MG63 (cell line): Measurements from ENCODE around the gene ADORA2A. TPM values are rescaled to one million over a fixed set of nuclear protein-coding genes. Genes with fewer than 3 reads are reported as not detected.

Experiments used
- DNase-seq: peaks from one replicate; pipeline ENCODE4 v3.0.0-alpha.2; 2020
- H3K27me3 ChIP-seq: fragments of 250-450 bp; sonication (Bioruptor Pico); 2 replicates; pipeline ENCODE4 v1.5.1; 2020; ENCODE audit warnings: mild to moderate bottlenecking, moderate library complexity
- H3K36me3 ChIP-seq: fragments of 250-450 bp; sonication (Bioruptor Pico); 2 replicates; pipeline ENCODE4 v1.5.1; 2020; ENCODE audit warnings: mild to moderate bottlenecking, moderate library complexity
- H3K4me3 ChIP-seq: fragments of 250-450 bp; sonication (Bioruptor Pico); 2 replicates; pipeline ENCODE4 v1.5.1; 2020; ENCODE audit warnings: mild to moderate bottlenecking, moderate library complexity
- H3K9me3 ChIP-seq: fragments of 250-450 bp; sonication (Bioruptor Pico); 2 replicates; pipeline ENCODE4 v1.5.1; 2020; ENCODE audit warnings: mild to moderate bottlenecking, moderate library complexity
- total RNA-seq: library from RNA; depleted of rRNA; stranded (reverse); fragments of >200 nt; shearing (Covaris generic); gene quantifications from 2 replicates; pipeline ENCODE4 v1.2.3, GENCODE V29; 2014; ENCODE audit warnings: low replicate concordance

The ADORA2A gene
- total RNA-seq, 1 experiment from 2014 or later, result 0.16 TPM

DNA sequence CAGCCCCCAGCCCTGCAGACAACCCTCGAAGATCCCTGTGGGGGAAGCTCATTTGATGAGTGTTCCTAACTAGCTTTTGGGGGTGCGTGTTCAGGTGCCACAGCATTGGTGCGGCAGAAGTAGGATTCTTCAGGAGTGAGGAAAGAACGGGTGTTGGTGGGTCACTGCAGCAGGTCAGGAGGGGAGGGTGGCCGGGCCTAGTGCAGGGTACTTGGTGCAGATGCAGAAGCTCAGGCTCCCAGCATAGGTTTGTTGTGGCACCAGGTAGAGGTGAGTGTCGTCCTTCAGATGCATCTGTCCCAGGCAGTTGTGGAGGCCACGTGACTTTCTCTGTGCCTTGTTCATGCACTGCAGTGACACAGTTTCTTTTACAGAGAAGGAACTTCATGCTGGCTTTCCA is 15.1 kb upstream of the ADORA2A start:
- peaks cover 7% of the 10 kb centered on the region for H3K36me3 ChIP-seq
- no peak overlapping the region for H3K4me3 ChIP-seq
- DNase-seq, result no peak
- no peaks in the 10 kb centered on the region for H3K9me3 ChIP-seq
- H3K27me3 ChIP-seq, result no peaks in the 10 kb centered on the region

DNA sequence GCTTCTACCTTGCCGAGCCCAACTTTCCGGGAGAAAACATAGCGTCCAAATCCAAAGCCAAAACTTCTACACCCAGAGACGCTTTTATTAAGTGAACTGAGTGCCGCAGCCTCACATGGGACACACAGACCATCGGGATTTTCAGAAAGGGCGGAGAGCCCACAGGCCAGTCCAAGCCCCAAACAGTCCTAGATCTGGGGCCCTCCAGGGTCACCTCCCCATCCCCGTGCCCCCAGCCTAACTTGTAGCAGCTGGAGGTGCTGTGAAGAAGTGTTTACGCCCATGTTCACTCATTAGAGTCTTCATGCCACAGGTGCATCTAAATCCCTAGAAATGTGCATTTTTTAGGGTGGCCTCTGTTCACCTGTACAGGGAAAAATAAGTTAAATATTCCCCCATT is 14.1 kb upstream of the ADORA2A start:
- no peak for DNase-seq
- Histone ChIP-seq H3K36me3 (peaks cover 4% of the 10 kb centered on the region; the same call in 1 of the 2 replicates), H3K27me3 (no peaks in the 10 kb centered on the region), H3K9me3 (no peaks in the 10 kb centered on the region), H3K4me3 (no peak overlapping the region)

DNA sequence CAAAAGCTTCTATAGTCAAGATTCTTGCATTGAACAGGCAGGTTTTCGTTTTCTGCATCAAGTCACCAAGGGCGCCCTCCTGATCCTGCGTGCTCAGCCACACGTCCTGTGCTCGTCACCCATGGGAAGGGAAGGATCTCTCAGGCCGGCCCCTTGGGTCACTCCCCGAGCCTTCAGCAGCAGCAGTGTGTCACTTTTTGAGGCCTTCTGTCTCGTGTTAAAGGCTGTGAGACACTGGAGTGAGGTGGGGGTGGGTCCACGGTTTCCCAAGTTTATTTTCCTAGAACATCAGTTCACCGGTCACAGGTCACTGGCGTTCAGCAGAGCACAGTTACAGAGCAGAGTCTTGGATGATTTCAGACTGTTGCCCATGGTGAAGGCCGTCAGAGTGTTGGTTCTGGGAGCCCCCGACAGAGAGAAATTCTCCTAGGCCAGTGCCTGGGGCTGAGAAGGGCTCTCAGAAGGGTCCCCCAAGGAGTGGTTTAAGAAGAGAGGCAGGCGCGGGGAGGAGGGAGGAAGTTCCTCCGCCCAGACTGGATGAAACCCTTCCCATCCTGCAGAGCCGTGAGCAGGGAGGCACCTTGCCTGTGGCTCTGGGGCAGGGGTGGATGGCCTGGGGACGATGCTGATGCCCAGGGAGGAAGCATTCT is 13.5 kb upstream of the ADORA2A start:
- no peaks in the 10 kb centered on the region for H3K9me3 ChIP-seq
- DNase-seq, result no peak
- H3K36me3 ChIP-seq, result peaks cover 4% of the 10 kb centered on the region; the same call in 1 of the 2 replicates
- no peak overlapping the region for H3K4me3 ChIP-seq
- H3K27me3 ChIP-seq, result no peaks in the 10 kb centered on the region

DNA sequence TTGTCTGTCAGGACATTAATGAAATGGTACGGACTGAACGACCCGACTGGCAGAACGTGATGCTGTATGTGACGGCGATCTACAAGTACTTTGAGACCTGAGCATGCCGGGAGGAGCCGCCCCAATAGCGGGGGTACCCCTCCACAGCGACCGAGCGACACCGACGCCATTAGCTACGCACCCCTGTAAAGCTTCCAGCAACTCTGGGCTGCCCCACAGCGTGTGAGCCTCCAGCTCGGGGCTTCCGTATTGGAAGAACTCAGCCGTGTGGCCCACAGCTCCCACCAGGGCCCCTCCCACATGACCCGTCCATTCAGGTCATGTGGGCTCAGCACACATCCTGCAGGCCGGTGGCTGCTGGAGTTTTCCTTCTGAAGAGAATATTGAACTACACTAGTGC is 12.9 kb upstream of the ADORA2A start:
- Histone ChIP-seq H3K36me3 (peaks cover 4% of the 10 kb centered on the region; the same call in 1 of the 2 replicates), H3K27me3 (no peaks in the 10 kb centered on the region), H3K4me3 (no peak overlapping the region), H3K9me3 (no peaks in the 10 kb centered on the region)
- DNase-seq, result no peak

DNA sequence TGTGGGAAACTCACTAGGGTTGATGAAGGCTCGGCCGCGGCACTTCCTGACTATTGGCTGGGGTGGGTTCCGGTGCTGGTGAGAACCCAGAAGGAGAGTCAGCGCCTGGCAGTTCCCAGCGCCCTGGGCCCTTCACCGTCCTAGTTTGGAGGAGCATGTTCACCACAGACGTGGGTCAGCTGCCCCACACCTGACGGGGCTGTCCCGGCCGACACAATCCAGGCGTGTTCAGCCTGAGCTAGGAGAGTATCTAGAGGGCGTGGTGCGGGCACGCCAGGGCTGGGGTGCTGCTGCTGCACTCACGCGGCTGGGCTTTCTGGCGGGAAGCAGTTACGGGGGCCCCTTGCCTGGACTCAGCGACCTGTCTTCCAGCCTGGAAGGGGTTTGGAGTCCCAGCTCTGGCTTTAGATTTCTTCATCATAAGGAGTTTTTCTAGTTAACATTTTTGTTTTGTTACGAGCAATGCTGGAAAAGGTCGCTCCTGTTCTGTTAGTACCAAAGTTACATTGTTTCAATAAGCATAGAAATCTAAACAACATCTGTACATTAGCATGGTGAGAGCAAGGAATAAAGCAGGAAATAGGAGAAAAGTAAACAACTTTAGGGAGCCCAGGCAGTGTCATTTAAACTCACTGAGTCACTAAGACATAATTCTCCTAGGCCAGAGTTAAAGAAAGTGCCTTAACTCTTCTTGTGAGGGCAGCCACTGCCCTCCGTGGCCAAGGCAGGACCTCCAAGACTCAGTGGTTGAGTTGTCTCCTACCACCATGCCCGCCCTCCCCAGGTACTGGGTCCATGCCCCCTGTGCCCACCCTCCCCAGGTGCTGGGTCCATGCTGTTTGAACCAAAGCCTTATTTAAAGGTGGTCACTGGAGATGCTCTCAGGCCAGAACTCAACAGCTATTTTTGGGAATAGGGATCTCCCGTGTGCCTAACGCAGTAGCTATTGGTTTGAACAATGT is 12.1 kb upstream of the ADORA2A start:
- no peaks in the 10 kb centered on the region for H3K9me3 ChIP-seq
- no peak overlapping the region for H3K4me3 ChIP-seq
- DNase-seq, result no peak
- peaks cover 4% of the 10 kb centered on the region; the same call in 1 of the 2 replicates for H3K36me3 ChIP-seq
- no peaks in the 10 kb centered on the region for H3K27me3 ChIP-seq

DNA sequence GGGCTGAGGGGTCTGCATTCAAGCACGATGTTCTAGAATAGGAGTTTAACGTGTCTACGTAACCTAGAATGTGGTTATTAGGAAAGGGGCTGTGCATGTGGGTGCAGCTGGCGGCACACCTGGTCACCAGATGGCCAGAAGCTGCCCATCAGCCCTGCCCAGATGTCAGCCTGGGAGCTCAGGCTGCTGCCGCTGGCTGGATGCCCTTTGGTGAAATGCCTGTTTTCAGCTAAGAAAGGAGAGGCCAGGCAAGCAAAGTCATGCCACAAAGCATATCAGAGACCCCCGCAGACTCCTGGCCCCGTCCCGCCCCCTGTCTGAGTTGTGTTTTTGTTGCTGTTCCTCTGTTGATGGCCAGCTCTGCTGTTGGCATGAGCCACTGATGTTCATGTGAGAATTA is 11.3 kb upstream of the ADORA2A start:
- H3K36me3 ChIP-seq, result peaks cover 4% of the 10 kb centered on the region; the same call in 1 of the 2 replicates
- no peak overlapping the region for H3K4me3 ChIP-seq
- DNase-seq, result no peak

DNA sequence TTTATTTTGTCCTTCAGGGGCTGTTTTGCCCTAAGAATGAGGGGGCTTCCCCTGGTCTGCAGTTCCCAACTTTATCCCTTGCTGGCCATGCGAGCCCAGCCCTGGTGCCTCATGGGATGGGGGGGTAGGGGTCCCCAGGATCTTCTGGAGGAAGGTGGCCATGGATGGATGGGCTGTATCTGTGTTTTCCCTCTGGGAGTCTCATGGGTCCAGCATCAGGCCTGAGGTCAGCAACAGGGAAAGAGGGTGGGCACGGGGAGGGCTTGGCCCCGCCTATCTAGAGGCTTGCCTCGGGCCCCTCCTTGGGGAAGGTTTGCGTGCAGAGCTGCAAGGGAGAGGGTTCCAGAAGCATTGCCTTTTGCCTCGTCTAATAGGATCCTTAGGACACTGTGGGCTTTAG is 10.8 kb upstream of the ADORA2A start:
- no peaks in the 10 kb centered on the region for H3K27me3 ChIP-seq
- peaks cover 4% of the 10 kb centered on the region; the same call in 1 of the 2 replicates for H3K36me3 ChIP-seq
- no peaks in the 10 kb centered on the region for H3K9me3 ChIP-seq
- H3K4me3 ChIP-seq, result no peak overlapping the region
- DNase-seq, result no peak

More for the DNA sequence above, 11.3 kb upstream of the ADORA2A start:
- Histone ChIP-seq H3K27me3 (no peaks in the 10 kb centered on the region), H3K9me3 (no peaks in the 10 kb centered on the region)

DNA sequence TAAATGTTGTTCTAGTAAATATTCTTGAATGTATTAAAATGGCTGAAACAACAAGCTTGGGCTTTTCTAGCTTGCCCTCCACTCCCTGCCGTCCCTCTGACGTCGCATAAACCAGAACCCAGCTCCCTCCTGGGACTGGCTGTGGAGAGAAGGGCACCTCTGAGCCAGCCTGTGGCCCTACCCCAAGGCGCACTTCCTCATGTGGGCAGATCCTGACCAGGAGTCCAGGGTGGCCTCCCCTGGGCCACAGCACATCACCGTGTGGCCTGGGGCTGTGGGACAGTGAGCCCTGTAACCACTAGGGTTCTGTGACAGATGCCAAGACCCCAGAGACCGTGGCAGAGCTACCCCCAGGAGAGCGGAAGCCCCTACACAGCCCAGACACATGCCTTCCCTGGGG is 10.2 kb upstream of the ADORA2A start:
- no peaks in the 10 kb centered on the region for H3K9me3 ChIP-seq
- no peaks in the 10 kb centered on the region for H3K27me3 ChIP-seq
- peaks cover 4% of the 10 kb centered on the region; the same call in 1 of the 2 replicates for H3K36me3 ChIP-seq
- no peak for DNase-seq
- H3K4me3 ChIP-seq, result no peak overlapping the region

DNA sequence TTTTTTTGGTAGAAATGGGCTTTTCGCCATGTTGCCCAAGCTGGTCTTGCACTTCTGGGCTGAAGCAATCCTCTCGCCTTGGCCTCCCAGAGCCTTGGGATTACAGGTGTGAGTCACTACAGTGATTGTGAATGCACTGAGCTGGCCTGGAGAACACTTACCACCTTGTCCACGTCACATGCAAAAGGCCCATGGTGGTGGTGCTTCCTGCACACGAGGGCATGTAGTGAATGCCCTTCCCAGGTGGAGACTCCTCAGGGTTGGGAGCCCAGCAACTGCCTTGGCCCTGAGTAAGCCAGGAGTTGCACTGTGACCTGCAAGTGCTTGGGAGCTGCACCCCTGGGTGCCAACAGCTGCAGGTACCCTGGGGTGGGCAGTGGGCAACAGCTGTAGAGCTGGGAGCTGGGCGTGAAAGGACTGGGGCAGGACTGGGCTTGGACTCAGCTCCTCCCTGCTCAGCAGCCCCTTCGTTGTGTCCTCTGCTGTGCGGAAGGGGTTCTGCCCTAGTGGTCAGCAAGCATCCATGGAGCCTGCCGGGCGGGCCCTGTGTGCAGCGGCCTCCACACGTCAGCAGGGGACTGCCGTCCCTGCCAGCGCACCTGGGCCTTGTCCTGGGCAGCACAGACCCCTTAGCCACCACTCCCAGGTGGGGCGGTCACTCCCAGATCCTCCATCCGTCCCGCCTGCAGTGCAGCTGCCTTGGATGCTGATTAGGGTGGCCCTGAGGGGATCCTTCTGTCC is 9.3 kb upstream of the ADORA2A start:
- H3K4me3 ChIP-seq, result no peak overlapping the region
- no peaks in the 10 kb centered on the region for H3K9me3 ChIP-seq
- no peak for DNase-seq
- peaks cover 4% of the 10 kb centered on the region; the same call in 1 of the 2 replicates for H3K36me3 ChIP-seq
- no peaks in the 10 kb centered on the region for H3K27me3 ChIP-seq

DNA sequence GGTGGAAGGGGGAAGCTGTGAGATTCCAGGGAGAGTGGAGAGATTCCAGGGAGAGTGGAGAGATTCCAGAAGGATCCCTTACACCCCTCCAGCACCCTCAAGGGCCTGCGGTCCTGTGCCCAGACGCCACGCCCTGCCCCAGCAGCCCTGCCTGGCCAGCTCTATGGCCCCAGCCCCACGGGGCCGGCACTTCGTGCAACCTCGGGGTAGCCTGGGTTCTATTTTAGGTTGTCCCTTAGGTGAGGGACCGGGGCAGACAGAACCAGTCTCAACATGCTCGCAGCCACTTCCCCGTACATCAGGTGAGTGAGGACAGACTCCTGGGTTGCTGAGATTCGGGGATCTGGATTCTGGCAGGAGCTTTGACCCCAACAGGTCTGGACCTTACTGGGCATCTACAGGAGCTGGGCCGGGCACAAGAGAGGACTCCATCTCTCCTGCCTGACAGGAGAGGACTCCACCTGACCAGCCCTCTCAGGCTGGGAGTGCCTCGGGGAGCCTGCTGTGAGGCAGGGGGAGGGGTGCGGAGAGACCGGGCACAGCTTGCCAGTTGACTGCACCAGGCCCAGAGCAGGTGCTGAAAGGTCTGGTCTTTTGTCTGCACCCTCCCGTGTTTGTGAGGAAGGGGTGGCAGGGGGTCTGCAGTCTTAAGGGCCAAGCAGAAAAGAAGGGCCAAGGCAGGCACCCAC is 8.5 kb upstream of the ADORA2A start:
- no peak overlapping the region for H3K4me3 ChIP-seq
- peaks cover 4% of the 10 kb centered on the region; the same call in 1 of the 2 replicates for H3K36me3 ChIP-seq
- no peaks in the 10 kb centered on the region for H3K9me3 ChIP-seq
- no peak for DNase-seq
- H3K27me3 ChIP-seq, result no peaks in the 10 kb centered on the region

DNA sequence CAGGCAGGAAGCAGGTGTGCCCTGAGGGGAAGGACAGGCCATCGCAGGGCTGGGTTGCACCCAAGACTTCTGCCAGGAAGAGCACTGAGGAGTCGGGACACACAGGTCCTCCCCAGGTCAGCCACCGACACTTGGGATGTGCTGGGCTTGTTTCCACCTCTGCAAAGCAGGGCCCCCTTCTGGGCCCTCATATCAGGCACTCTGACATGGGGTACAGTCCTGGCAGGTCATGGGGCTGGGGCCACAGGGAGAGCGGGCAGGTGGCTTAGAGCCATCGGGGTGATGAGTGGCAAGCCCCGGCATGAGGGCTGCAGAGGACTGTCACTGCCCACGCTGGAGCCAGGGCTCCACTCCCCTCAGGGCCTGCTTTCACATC is 7.9 kb upstream of the ADORA2A start:
- H3K9me3 ChIP-seq, result no peaks in the 10 kb centered on the region
- H3K27me3 ChIP-seq, result no peaks in the 10 kb centered on the region
- H3K4me3 ChIP-seq, result no peak overlapping the region
- no peaks in the 10 kb centered on the region; the same call in 1 of the 2 replicates for H3K36me3 ChIP-seq
- DNase-seq, result no peak

DNA sequence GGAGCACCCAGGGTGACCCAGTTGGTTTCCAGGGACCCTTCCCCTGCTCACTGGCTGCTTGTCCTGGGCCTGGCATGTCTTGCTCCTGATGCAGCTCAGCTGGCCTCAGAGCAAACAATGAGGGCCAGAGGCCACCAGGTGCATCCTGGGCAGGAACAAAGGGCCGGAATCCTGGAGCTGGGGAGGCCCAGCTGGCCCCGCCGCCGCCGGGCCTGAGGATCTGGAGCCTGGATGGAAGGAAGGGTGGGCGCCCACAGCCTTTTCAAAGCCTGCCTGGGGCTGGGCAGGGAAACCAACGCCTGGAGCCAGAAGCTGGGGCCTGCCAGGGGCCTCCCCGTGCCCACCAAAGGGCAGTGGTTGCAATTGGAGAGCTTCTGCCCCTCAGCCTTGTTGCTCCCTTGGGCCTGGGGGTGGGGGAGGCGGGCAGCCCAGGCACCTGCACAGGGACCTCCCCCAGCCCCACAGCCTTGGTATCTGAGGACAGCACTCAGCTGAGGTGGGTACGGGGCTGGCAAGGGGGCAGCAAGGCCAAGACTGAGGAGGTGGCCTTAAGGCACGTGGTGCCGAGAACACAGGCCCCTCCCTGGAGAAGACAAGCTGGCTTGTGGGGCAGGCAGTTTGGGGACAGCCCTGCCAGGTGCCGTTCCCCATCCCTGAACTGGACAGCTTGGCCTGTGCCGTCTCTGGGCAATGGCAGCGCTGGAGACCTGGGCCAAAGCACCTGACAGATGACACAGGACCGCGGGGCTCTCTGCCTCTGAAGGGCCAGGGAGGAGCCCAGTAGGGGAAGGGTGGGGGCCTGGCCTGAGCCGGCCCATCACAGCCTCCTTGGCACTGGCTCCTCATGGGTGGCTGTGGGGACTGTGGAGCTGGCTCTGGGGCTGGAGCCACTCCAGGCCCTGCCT is 7.1 kb upstream of the ADORA2A start:
- H3K27me3 ChIP-seq, result no peaks in the 10 kb centered on the region
- H3K4me3 ChIP-seq, result no peak overlapping the region
- H3K36me3 ChIP-seq, result no peaks in the 10 kb centered on the region; the same call in 1 of the 2 replicates
- no peak for DNase-seq
- no peaks in the 10 kb centered on the region for H3K9me3 ChIP-seq

DNA sequence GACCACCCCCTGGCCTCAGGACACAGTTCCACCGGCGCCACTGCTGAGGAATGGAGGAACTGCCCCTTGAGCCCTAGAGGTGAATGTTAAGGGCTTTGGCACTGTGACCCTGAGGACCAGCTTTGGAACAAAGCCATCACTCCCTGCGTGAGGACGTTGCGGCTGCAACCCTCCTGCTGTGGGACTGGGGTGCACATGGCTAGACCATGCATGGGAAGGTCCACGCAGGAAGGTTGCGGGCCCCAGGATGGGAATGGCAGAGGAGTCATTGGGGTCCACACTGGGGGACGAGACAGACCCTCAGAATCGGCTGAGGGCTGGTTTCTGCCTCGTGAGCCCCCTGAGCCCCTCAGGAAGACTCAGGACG is 6.4 kb upstream of the ADORA2A start:
- DNase-seq, result no peak

DNA sequence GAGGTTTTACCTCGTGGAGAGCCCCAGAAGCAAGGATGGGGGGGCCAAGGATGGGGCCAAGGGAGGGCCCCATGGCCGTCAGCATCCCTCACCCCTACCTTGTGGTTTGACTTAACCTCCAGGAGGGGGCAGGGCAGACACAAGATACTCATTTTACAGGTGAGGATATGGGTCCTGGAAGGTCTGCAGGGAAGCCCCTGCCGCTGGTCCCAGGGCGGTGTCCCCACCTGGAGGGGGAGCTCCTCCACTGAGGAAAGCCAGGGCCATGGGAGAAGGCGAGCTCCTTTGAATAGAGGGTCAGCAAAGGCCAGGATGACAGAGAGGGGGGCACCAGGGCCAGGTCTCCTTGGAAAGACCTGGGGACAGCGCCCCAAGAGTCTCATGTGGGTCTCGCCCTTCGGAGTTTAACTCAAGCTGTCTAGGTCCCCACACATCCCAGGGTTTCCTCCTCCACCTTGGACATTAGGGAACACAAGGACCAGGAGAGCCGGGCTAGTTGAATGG is 5.9 kb upstream of the ADORA2A start:
- Histone ChIP-seq H3K36me3 (no peaks in the 10 kb centered on the region; the same call in 1 of the 2 replicates), H3K4me3 (no peak overlapping the region), H3K9me3 (no peaks in the 10 kb centered on the region), H3K27me3 (no peaks in the 10 kb centered on the region)
- DNase-seq, result no peak

More for the DNA sequence above, 6.4 kb upstream of the ADORA2A start:
- Histone ChIP-seq H3K9me3 (no peaks in the 10 kb centered on the region), H3K4me3 (no peak overlapping the region), H3K36me3 (no peaks in the 10 kb centered on the region; the same call in 1 of the 2 replicates), H3K27me3 (no peaks in the 10 kb centered on the region)

DNA sequence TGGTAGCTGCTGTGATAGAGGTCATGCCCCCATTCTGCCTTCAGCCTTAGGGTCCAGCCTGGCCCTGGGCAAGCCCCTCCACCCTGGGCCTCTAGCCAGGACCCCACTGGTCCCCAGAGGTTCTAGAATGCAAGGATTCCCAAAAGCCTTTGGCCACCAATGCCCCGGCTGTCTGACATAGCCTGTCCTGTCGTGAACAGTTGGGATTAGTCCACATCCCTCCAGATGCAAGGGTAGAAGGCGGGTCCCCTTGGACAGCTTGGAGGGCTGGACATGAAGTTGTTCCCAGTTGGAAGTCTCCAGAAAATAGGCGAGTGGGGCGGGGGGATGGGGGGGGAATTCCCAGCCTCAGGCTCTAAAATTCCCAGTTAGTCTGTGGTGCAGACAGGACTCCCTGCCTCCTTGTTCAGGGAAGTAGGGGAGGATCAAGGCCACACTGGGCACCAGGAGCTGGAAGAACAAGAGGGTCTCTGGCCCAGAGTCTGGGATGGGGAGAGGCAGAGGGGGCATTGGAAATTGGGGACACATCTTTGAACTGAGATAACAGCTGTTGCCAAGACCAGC is 5.2 kb upstream of the ADORA2A start:
- Histone ChIP-seq H3K36me3 (no peaks in the 10 kb centered on the region; the same call in 1 of the 2 replicates), H3K4me3 (no peak overlapping the region), H3K27me3 (no peaks in the 10 kb centered on the region), H3K9me3 (no peaks in the 10 kb centered on the region)
- no peak for DNase-seq
